Putamen (tissue), 1 donor: ENCODE data around the gene LIPJ.

Source experiments
- DNase-seq: peaks from one replicate; pipeline ENCODE4 v3.0.0-alpha.2; 2016; ENCODE audit warnings: low spot score

Gene LIPJ, protein sequence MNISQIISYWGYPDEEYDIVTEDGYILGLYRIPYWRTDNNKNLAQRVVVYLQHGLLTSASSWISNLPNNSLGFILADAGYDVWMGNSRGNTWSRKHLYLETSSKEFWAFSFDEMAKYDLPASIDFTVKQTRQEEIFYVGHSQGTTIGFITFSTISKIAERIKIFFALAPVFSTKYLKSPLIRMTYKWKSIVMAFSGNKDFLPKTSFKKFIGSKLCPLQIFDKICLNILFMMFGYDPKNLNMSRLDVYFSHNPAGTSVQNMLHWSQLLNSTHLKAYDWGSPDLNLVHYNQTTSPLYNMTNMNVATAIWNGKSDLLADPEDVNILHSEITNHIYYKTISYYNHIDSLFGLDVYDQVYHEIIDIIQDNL

DNA sequence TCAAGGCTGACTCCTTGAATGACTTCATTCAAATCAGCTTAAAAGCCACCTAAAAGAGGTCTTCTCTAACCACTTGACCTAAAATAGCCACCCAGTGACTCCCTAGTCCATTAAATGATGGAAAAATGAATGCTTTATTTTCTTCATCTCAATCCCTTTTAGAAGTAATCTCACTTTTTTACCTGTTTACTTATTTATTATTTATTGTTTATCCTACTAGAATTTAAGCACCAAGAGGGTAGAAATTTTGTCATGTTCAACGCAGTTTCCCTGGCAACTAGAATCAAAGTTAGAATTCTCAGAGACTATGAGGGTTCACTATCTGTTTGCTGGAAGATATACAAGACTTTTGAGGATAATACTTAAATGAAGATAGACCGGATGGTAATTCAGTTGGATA lies at the start of gene LIPJ:
LIPJ (plus strand) TSS at position 301 of the 400 bp plus-strand sequence. CDS start 3,926 bp downstream, outside the sequence.
- no peak for DNase-seq

DNA sequence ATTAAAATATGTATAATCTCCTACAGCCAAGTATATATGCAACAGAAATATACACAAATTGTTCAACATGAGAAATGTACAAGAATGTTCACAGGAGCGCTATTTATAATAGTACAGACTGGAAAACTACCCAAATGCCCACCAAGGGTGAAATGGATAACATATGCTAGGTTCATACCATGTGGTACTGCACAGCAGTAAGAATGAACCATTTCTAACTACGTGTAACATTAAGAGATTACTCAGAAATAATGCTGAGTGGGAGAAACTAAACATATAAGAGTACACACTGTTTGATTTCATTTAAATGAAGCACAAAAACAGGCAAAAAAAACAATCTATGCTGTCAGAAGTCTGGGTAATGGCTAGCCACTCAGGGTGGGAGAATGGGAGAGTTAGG lies 49.2 kb upstream of the LIPJ start:
- DNase-seq, result no peak

DNA sequence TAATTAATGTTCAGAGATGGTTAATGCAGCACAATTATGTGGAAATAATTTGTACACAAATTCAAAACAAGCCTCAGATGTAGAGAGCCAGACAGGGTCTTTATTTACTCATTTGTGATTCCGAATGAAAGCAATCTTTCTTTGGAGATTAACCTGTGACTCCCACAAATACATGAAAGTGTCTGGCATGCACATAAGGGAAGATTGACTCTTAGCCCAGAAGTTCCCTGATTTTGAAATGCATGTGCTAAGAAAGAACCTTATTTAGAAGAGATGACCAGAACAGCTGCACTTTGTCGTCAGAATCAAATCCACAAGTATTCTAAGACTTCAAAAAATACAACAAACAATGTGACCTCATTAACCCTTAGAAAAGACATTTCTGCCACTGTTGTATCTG lies 48.5 kb upstream of the LIPJ start:
- DNase-seq, result no peak

DNA sequence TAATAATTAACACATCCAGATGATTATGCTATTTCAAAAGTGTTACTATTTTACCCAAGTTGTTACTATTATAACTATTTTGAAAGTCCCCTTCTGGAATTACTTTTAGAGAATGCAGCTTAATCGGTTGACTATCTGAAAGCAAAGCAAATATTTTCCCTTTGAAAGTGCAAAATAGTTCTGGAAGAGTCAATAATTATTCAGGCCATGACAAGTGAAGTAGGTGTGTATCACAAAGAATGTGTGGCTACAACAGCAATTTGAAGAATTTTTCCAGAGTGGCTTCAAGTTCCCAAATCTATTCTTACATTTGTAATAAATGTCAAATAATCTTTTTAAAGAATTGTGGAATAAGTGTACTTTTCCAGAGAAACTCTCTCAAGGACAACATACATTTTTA lies 46.2 kb upstream of the LIPJ start:
- no peak for DNase-seq

DNA sequence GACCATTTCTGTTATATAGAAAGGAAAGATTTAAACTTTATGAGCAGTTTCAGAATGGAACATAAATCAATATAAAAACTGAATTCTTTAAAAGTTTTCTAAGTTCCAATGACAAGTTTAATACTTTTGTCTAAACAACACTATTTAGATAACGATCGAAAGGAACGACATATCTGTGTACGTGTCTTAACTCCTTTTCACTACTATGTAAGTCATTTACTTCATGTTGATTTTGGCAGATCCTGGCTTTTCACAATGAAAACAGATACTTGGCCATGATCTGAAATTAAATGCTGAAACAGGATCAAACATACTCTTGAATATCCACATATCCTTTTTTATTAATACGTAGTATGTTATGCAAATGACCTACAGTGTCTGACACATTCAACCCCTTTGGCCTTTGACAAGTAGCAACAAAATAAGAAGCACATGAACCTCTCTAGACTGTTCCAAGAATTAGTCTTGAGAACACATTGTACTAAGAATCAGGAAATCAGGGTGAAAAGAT lies 45.4 kb upstream of the LIPJ start:
- DNase-seq, result no peak

DNA sequence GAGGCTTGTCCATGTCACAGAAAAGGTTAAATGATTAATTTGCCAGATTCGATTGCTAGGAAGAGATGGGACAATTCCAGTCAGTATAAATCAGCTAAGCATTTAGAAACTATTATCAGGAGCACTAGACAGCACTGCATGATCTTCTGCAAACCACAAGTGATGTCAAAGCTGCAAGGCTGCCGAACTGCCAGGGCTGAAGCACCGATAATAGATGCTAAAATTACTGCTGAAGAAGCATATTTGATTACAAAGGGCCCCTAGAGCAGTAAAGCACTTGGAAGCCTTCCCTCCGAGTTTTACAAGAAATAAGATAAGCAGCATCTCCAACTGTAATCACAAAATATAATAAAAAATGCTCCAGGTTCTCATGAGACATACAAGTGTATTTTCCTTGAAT lies 44.0 kb upstream of the LIPJ start:
- DNase-seq, result no peak

DNA sequence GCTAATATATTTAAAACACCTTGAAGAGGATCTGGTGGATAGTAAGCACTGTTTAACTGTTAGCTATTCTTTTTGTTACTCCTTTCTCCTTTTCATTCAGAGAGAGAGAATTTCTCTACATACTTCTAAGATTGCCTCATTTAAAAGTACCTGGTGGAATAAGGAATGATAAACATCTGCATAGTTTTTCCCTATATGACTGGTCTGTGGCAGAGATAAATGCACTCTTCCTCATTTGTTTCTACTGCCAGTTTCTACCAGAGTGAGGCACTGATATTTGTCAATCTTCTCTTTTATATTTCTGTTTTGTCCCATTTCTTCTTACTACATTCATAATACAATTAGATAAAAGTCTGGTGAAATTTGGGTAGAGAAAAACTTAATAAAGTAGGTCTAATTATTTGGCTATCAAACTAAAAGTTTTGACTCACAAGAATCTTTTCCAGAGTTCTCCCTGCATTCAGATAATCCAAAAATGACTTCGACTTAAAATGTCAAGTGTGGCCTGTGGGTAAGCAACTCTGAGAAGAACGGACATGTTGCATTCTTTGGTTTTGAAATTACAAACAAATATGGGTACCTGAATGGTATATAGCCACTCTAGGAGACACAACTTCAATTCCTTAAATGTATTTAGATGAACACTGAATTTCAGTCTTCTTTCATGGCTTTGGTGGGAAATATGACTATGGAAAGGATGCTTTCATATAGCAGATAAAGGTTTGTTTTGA lies 42.3 kb upstream of the LIPJ start:
- no peak for DNase-seq

DNA sequence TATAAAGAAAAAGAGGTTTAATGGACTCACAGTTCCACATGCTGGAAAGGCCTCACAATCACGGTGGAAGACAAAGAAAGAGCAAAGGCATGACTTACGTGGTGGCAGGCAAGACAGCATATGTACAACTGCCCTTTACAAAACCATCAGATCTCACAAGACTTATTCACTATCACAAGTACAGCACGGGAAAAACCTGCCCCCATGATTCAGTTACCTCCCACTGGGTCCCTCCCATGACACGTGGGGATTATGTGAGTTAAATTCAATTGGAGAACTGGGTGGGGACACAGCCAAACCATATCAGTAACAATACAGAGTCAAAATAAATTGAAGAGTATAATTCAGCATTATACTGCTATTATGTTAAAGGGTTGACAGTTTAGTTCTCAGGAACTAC lies 41.2 kb upstream of the LIPJ start:
- no peak for DNase-seq

DNA sequence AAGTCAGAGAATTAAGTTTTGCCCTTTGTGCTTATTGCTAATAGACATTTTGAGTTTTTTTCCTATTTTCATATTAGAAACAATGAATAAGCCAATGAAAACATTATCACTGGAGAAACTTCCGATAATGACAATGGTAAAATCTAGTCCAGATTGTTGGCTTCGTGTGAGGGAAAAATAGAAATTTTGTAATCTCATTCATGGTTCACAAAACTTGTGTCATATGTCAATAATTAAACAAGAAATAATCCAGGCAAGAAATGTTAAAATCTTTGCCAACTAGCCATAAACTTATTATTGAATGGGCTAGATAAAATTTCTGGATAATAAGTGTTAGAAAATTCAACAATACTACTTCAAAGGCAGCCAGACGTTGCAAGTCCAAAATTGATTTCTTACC lies 40.1 kb upstream of the LIPJ start:
- no peak for DNase-seq

DNA sequence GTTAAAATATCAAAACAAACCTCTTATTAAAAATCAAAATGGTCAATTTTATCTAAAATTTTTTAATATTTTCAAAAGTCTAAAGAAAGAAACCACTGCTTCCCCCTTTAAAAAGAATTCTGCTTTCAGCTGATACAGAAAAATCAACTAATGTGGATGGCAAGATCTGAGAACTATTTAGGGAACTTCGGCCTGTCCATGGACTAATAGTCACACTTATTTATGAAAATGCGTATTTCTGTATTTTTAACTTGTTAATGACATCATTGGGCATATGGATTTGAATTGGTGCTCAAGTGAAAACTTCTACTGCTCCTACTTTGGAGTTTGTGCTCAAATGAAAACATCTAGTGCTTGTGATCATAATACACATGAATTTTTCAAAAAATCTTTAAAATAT lies 35.3 kb upstream of the LIPJ start:
- DNase-seq, result no peak

DNA sequence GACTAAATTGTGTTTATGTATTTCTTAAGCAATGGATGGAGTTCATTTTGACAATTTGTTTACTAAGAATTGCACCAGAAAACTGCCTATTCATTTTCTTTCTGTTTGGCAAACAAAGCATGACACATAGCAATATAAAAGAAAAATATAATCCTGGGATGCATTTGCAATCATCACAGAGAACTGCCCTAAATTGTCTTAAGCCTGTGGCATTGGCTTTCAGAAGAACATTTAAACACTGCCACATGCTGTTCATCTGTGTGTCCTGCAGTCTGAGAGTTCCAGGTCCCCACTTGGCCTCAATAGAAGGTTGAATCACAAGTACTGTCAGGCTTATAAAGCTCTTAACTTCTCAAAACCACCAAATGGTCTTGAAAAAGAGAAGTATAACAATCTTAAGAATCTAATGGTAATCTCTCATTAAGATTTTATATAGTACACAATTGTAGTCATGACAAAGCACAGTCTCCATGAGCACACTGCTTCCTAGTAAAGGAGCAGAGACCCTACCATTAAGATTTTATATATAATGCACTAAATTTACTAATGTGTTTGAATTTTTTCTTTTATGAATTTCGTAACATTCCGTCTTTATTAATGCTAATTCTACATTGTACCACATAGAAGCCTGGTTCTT lies 33.3 kb upstream of the LIPJ start:
- peak; percentile 49 for DNase-seq

DNA sequence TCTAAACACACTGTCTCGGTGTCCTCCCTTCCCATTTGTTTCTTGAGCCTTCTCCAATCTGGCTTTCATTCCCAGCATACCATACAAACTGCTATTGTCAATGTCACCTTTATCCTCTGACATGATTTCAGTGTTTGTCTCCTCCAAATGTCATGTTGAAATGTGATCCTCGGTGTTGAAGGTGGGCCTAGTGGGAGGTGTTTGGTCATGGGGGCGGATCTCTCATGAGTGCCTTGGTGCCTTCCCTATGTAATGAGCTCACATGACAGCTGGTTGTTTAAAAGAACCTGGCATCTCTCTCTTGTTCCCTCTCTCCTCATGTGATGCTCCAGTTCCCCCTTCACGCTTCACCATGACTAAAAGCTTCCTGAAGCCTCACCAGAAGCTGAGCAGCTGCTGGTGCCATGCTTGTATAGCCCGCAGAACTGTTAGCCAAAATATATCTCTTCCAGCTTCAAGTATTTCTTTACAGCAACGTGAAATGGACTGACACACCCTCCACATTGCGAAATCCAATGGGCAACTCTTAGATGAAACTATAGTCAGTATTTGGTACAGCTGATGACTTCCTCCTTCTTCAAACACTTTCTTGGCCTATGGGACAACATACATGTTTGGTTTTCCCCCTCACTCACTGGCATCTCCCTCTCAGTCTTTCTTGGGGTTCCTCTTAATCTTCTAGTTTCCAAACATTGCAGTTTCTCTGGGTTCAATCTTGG lies 31.2 kb upstream of the LIPJ start:
- no peak for DNase-seq

DNA sequence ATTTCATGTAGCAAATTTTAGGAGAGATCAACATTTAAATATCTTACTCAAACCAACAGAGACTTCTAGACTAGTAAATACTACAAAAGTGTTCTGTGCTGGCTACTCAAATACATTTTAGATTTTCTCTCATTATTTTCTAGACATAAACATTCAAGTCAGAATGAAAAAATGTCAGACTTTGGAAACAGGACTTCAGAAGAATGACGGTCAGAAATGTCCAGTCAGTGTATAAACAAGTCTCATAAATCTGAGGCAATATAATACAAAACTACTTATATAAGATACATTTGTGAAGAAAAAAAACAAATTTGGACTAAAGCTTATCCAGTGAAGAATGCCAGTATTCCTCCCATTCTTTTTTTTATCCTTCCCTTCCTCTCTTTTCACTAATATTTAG lies 29.3 kb upstream of the LIPJ start:
- DNase-seq, result no peak

DNA sequence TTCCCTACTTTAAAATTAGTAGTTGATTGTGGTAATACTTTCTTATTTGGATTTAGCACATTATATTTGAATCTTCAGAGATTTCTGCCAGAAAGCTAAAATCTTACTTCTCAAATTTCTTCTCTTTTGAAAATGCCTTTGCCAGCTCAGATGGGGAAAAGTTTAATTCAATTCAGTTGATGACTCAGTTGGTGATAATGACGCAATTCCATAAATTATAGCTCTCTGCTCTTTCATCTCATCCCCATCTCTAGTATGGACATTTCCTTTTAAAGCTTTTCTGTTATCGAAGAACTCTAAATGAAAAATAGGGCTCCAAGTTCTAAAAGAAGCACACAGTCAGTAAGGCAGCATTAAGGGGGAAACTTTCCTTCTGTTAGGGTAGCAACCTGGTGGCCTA lies 28.9 kb upstream of the LIPJ start:
- no peak for DNase-seq

DNA sequence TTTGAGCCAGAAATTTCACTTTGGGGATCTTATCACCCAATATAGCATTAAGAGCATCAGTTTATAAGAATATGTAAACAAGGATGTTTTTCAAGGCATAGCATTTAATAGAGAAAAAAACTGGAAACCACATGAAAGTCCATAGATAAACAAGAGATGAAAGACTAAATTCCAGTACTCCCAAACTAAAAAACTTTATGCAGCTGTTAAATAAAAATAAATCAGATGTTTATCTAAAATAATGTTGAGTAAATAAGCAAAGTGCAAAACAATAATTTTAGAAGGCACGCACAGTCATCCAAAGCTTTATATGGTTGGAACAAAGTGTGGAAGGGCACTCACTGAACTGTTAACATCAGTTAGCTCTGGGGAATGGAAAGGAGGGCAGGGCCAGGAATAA lies 24.4 kb upstream of the LIPJ start:
- DNase-seq, result no peak

DNA sequence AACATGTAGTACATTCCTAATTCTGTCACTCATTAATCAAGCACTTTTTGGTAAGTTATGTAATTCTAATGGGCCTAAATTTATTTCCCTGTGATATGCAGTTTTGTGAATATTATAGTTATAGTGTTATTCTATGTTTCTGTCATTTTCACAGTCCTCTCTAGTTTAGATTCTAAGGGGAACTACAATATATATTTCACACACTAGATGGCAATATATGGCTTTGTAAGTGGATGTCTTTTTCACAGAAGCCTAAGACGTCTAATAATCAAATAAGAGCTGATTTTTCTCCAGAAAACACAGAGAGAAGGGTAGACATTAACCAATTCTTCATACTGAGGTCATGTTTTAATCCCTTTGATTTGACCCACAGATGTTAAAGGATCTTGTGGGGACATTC lies 21.5 kb upstream of the LIPJ start:
- peak; percentile 8 for DNase-seq

DNA sequence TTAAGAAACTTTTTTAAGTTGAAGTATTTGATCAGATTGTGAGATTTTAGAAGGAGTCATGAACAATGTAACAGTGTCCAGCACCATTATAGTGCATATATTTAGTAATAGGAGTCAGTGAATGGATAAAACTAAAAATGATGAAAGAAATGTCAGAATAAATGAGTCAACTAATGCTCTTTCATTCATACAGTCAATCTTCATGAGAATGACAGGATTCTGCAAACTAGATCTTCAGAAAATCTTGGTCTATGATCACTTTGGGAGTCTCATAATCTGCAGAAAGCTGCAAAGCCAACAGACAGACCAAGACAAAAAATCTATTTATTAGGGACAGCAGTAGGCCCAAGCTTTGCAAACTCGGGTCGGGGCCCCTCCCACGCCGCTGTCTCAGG lies 4.2 kb upstream of the LIPJ start:
- no peak for DNase-seq

DNA sequence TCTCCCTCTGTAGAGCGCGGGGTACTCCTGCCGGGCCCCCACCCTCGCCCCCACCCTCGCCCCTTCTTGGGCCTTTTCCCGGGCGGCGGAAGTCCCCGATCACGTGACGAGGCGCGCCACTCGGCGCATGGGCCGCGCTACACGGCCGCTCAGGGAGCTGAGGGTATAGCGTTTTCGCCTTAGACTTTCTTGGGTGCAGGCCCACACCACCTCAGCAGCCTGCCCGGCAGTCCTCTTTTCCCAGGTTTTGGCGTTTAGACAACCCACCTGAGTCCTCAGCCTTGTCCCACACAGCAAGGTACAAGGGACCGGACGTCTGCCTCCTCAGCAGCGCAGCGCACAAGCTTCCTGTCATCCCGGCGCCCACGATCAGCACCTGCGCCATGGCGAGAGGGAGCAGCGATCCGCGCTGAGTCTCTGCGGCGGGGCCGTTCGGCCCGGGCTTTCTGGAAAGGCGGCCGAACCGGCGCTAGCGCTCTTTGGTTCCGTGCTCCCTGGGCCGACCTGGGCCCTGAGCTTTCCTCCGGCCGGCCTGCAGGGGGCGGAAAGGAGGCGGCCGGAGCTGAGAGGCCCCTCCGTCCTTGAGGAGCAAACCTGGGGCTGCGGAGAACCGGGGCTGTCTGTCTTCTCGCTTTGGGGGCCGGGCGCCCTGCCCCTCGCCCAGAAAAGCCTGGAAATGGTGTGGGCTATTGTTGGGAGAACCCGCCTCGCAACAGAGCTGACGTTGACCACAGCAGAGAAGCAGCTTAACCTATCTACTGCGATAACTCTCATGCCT lies 3.6 kb upstream of the LIPJ start, which contains the start of gene RNLS:
RNLS (minus strand) TSS at position 513 of the 778 bp plus-strand sequence.
- peak; percentile 85 for DNase-seq

DNA sequence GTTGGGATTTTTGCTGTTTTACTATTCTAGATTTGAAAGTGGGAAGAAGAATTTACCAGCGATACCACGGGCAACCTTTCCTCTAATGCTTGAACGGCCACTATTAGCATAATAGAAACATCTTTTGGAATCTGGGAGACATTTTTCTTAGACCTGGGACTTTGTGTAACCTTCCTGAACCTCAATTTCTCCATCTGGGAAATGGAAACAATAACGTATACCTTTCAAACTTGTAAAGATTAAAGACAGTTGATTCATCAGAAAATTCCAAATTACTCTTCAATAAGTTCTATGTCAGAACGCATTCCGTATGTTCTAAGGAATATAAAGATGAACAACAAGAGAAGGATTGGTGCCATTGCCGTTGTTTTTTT lies 3.0 kb upstream of the LIPJ start:
- no peak for DNase-seq

DNA sequence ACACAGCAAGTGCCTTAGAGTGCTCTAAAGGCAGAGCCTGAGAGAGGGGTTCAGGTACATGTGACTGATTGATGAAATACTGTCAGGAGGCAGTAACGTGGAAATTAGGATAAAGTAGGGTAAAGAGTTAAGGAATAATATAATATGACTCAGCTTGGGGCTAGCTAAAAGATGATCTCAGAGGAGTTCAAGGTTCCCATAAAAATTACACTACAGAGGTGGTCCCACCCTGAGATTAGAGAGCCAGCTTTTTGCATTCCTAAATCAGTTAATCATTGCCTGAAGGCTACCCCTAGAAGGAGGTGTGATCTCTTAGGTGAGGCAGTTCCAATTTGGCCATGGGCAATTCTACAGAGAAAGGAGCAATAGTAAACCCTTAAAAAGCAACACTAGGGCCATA lies 5.8 kb downstream of the LIPJ start:
- DNase-seq, result no peak

DNA sequence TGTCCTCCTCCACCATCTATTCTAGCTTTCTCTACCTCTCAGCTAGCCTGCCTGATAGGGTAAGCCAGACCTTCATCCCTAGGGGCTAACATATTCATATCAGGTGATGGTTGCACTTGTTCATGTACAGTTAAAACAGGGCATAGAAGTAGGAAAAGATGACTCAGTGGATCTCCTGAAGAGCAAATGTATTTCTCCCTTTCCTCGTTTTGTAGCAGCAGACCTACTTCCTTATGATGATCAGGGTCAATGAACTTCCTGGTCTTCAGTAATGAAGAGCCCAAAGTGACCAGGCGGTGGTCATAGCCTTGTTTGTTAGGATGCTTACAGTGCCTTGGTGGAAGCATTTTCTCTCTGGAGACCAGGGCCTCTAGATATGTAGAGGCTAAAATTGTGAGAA lies 6.3 kb downstream of the LIPJ start:
- DNase-seq, result no peak

DNA sequence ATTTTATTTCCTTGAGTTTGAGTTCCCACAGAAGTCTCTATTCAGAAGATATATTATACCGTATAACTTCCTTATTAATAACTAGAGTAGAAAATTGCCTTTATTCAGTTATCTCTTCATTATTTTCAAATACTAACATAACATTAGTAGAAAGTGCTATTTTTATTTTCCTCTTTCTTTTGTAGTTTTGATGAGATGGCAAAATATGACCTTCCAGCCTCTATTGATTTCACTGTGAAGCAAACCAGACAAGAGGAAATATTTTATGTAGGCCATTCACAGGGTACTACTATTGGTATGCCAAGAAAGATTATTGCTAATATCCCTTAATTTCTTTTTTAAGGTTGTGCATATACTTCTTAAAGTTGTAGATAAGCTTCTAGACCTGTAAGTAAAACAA lies 7.9 kb downstream of the LIPJ start:
- DNase-seq, result no peak
